ENCODE data around the gene TENT5A.

TENT5A gene

GRCh38 chr6:81713205-81713604 lies 39.3 kb downstream of the TENT5A start:
- DNase-seq (ENCODE audit: low spot score) = no peak

GRCh38 chr6:81708113-81708699 lies 44.3 kb downstream of the TENT5A start:
- DNase-seq (ENCODE audit: low spot score) = no peak

DNA sequence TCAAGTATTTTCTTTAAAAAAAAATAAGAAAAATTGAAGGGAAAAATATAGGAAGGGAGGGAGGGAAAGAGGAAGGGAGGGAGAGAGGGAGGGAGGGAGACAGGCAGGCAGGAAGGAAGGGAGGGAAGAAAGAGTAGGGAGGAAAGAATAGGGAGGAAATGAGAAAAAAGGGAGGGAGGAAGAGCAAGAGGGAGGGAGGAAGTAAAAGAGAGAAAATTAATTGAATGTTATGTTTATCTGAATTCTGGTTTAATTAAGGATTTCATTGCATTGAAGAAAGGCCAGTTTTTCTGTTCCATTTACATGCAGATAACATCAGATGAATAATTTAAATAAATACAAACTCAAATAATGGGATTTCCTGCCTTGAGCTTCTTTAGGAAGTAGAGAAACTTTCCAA lies 47.8 kb downstream of the TENT5A start:
- DNase-seq (ENCODE audit: low spot score) = no peak

DNA sequence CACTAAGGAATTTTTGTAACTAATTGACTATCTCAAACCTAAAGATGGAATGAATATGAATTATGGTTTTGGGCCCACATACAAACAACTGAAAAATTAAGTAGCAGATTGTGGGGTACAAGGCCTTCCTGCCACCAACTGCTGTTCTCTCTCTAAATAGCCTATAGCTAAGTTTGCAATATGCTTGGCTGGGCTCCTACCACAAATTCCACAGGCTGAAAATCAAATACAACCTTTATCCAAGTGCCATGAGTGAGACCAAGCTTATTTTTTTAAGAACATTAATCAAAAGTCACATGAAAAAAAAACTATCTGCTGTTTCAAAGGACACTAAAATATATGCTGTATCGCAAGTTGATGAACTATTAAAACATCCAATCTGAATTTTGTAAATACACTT lies 52.1 kb downstream of the TENT5A start:
- DNase-seq (ENCODE audit: low spot score) = no peak

DNA sequence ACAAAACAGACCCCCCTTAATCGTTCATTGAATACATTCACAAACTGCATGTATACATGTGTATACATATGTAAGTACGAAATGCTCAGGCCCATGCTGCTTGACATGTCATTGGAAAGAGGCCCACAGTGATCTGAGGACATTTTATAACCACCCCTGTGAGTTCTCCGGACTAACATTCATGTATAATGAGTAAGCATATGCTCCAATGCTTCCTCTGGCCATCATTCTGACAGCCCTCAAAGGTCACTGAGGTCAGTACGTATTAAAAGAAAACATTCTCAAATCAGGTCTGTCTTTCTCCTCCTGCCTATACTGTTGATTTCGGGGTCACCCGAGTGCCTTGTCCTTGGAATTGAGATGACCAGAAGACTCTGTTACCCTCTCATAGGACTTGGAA lies 54.9 kb downstream of the TENT5A start:
- DNase-seq (ENCODE audit: low spot score) = no peak

DNA sequence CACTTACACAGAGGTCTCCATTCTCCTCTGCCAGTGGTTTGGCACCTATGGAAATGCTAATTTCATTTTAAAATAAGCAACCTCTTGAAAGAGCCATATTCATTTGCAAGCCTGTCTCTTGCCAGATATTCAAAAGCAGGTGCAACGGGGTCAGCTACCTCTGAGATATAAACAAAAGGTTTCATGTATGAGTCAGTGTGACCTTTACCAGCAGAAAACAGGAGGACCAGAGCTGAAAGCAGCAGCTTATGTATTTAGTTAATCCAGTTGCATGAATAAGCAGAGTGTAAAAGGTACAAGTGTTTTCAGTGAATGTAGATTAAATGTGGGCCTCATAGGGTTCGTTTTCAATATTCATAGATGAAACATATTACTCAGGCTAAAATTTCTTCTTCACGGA lies 56.0 kb downstream of the TENT5A start:
- no peak for DNase-seq (ENCODE audit: low spot score)

Data from putamen (tissue), 1 donor.